Measurements from ENCODE around the gene SIRPG. TPM values are rescaled to one million over a fixed set of nuclear protein-coding genes. Genes with fewer than 3 reads are reported as not detected.

Gene SIRPG
- total RNA-seq, 1 experiment from 2014 or later: not detected

- Mint-ChIP-seq H3K27ac (no peak overlapping the region), H3K9me3 (peaks cover 13 to 16% of the 10 kb centered on the region in 2 experiments), H3K36me3 (ENCODE audit: insufficient read depth in 1 of 3, low read depth in 3 of 3) (no peaks in the 10 kb centered on the region; a peak in 2 of 7 replicates), H3K4me1 (peaks cover 6% of the 10 kb centered on the region in 2 experiments; a peak in 2 of 4 replicates), H3K4me3 (no peak overlapping the region), H3K27me3 (ENCODE audit: low read depth) (peaks cover 18% of the 10 kb centered on the region)
- Histone ChIP-seq H3K14ac (ENCODE audit: insufficient read depth, low read length) (no peak overlapping the region; the same call in 1 of the 2 replicates), H3K4me1 (ENCODE audit: insufficient read depth, low read length) (no peaks in the 10 kb centered on the region), H2BK20ac (ENCODE audit: low read depth, low read length, poor library complexity, severe bottlenecking) (no peak overlapping the region), H2AK5ac (ENCODE audit: insufficient read length, low read length) (no peak overlapping the region), H3K79me2 (ENCODE audit: insufficient read depth, low read length) (no peaks in the 10 kb centered on the region), H3K23me2 (ENCODE audit: insufficient read length, low read depth, low read length, poor library complexity, severe bottlenecking) (no peaks in the 10 kb centered on the region), H2BK120ac (ENCODE audit: low read depth, low read length, poor library complexity, severe bottlenecking) (no peak overlapping the region), H3K23ac (ENCODE audit: insufficient read length, low read depth, low read length) (no peak overlapping the region), H2BK15ac (ENCODE audit: low read depth, low read length) (no peak overlapping the region), H3K27ac (ENCODE audit: insufficient read length, low read depth, low read length) (no peak overlapping the region), H3K56ac (ENCODE audit: insufficient read length, low read depth, low read length) (no peak overlapping the region), H3K27me3 (ENCODE audit: insufficient read depth, low read length) (no peaks in the 10 kb centered on the region), H3K9me3 (ENCODE audit: control insufficient read depth, low read depth, low read length) (no peaks in the 10 kb centered on the region), H3K18ac (ENCODE audit: insufficient read length, low read depth, low read length) (no peak overlapping the region), H3K4me2 (ENCODE audit: insufficient read depth, insufficient read length, low read length) (no peak overlapping the region), H2BK5ac (ENCODE audit: insufficient read length, low read length) (no peak overlapping the region), H3T11ph (ENCODE audit: low read length) (no peak overlapping the region), H3K79me1 (ENCODE audit: insufficient read depth, low read depth, low read length, poor library complexity, severe bottlenecking) (no peaks in the 10 kb centered on the region), H2BK12ac (ENCODE audit: insufficient read length, low read depth, low read length) (no peak overlapping the region), H3K4ac (ENCODE audit: low read depth, low read length) (no peak overlapping the region), H4K8ac (replicated peaks; ENCODE audit: insufficient read length, low read depth, low read length) (no peak overlapping the region), H4K91ac (ENCODE audit: insufficient read length, low read depth, low read length) (no peak overlapping the region), H4K20me1 (ENCODE audit: control insufficient read depth, insufficient read depth, insufficient read length) (no peaks in the 10 kb centered on the region), H4K5ac (ENCODE audit: insufficient read length, low read depth, low read length) (no peak overlapping the region), H2AFZ (ENCODE audit: low read length) (no peak overlapping the region), H3K9ac (ENCODE audit: extremely low read depth, insufficient read length, low read length) (no peak overlapping the region)
- TF ChIP-seq, protein P1, sequence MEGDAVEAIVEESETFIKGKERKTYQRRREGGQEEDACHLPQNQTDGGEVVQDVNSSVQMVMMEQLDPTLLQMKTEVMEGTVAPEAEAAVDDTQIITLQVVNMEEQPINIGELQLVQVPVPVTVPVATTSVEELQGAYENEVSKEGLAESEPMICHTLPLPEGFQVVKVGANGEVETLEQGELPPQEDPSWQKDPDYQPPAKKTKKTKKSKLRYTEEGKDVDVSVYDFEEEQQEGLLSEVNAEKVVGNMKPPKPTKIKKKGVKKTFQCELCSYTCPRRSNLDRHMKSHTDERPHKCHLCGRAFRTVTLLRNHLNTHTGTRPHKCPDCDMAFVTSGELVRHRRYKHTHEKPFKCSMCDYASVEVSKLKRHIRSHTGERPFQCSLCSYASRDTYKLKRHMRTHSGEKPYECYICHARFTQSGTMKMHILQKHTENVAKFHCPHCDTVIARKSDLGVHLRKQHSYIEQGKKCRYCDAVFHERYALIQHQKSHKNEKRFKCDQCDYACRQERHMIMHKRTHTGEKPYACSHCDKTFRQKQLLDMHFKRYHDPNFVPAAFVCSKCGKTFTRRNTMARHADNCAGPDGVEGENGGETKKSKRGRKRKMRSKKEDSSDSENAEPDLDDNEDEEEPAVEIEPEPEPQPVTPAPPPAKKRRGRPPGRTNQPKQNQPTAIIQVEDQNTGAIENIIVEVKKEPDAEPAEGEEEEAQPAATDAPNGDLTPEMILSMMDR (conservative IDR thresholded peaks at IDR 0.05): no peak
- DNase-seq: no peak
- WGBS (ENCODE audit: extremely low coverage, insufficient read length, low lambda C conversion rate): no CpG with 5 or more reads among the region's 5 CpGs
Observed at GRCh38 chr20:1685304-1686052, 27.9 kb upstream of the SIRPG start.

Measured in H9 (cell line).